KOPT-K1 (cell line): ENCODE results near the gene UBL3.

Experiments
- H3K27ac ChIP-seq: fragments of 200-600 bp; sonication (generic); 2 replicates; pipeline ENCODE4 v1.5.1; 2016; ENCODE audit warnings: antibody characterized with exemption, mild to moderate bottlenecking, low read depth, low read length; ENCODE audit not compliant: poor library complexity, severe bottlenecking
- H3K36me3 ChIP-seq: fragments of 200-600 bp; sonication (generic); 2 replicates; pipeline ENCODE4 v1.5.1; 2017; ENCODE audit warnings: antibody characterized with exemption, mild to moderate bottlenecking, low read length, moderate library complexity; ENCODE audit not compliant: insufficient read depth
- H3K9me3 ChIP-seq: fragments of 200-600 bp; sonication (generic); 2 replicates; pipeline ENCODE4 v1.5.1; 2017; ENCODE audit warnings: antibody characterized with exemption, low read length, mild to moderate bottlenecking; ENCODE audit not compliant: insufficient read depth, poor library complexity, severe bottlenecking

UBL3 gene

DNA sequence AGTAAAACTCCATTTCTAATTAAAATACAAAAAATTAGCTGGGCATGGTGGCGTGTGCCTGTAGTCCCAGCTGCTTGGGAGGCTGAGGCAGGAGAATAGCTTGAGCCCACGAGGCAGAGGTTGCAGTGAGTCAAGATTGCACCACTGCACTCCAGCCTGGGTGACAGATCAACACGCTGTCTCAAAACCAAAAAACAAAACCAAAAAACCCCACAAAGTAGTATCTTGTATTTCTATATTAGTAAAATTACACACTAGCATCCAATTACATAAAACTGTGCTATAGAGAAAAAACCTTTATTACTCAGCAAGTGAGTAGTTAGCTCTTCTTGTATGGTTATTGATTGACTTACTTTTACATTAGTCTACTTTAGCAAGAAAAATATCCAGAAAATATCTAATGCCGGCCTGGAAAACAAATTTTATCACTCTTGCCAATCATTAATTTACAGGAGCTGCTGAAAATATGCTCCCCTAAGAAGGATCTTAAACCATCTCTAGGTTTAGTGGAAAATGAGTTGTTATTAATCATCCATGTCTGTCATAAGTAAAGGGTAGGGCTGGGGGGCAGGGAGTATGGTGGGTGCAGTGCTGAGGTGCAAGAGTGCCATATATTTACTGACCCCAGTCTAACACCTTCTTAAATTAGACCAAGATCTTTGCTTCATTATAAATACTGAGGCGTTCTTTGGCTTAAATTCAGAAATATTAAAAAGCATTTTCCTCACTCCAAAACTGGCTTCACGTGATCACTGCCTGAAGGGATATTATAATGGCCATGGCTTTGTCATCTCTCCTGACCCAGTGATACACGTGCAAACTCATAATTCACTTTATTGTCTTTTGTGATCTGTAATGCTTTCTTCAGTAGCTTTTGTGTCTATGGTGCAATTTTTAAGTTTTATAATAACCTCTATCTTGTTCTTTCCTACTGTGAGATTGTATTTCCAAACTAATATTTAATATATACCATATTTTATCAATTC lies 44.1 kb downstream of the UBL3 start:
- Histone ChIP-seq H3K27ac (no peak overlapping the region), H3K9me3 (no peaks in the 10 kb centered on the region), H3K36me3 (no peaks in the 10 kb centered on the region)

DNA sequence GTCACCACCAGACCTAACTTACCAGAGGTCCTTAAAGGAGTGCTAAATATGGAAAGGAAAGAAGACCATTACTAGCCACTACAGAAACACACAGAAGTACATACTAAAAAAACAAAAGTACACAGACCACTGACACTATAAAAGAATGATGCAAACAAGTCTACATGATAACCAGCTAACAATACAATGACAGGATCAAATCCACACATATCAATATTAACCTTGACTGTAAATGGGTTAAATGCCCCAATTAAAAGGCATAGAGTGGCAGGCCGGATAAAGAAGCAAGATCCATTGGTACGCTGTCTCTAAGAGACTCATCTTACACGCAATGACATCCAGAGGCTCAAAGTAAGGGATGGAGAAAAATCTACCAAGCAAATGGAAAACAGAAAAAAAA lies 47.2 kb downstream of the UBL3 start:
- no peak overlapping the region for H3K27ac ChIP-seq
- H3K36me3 ChIP-seq = no peaks in the 10 kb centered on the region
- H3K9me3 ChIP-seq = no peaks in the 10 kb centered on the region

DNA sequence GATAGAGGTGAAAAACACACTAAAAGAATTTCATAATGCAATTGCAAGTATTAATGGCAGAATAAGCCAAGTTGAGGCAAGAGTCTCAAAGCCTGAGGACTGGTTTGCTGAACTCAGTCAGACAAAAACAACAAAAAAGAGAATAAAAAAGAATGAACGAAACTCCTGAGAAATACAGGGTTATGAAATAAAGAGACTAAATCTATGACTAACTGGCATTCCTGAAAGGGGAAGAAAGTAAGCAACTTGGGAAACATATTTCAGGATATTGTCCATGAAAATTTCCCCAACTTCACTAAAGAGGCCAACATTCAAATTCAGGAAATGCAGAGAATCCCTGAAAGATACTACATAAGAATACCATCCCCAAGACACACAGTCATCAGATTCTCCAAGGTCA lies 47.8 kb downstream of the UBL3 start:
- Histone ChIP-seq H3K36me3 (no peaks in the 10 kb centered on the region), H3K27ac (no peak overlapping the region), H3K9me3 (no peaks in the 10 kb centered on the region)

DNA sequence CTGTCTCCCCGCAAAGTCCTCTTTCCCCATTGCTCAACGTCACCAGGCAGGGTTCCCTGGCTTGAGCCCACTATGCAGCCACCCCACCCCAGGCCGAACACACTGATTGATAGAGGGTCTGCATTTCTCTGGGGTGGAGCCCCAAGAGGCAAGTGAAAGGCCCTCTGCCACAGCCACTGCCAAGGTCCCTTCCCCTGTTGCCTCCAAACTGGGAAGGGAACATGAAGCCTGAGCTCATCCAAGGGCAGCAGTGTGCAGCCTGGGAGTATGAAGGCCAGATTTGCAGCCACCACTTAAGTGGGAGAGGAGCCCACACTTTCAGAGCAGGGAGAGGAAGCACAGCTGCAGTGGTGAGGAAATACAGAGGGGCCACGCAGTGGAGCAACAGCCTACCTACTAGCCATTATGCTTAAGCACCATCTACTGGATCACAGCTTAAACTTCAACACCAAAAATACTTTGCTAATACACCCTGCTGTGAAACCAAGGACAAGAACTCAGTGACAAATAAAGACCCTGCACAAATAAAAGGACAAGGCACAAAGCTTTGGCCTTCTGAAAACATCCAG lies 48.6 kb downstream of the UBL3 start:
- Histone ChIP-seq H3K36me3 (no peaks in the 10 kb centered on the region), H3K9me3 (no peaks in the 10 kb centered on the region), H3K27ac (no peak overlapping the region)

DNA sequence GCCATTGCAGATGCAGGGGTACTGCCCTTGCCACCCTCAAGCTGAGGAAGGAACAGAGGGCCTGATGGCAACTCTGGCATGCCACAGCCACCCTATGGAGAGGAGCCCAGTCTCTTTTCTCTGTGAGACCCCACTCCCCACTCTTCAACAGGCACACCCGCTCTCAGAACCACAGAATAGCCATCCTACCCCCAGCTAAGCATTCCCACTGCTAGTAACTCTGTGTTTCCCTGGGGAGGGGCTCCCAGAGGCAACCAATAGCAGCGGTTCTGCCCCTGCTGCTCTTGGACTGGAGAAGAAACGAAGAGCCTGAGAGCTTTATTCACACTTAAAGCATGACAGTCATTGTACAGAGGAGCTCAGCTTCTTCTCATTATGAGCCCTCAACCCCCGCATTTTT lies 49.3 kb downstream of the UBL3 start:
- no peak overlapping the region for H3K27ac ChIP-seq

DNA sequence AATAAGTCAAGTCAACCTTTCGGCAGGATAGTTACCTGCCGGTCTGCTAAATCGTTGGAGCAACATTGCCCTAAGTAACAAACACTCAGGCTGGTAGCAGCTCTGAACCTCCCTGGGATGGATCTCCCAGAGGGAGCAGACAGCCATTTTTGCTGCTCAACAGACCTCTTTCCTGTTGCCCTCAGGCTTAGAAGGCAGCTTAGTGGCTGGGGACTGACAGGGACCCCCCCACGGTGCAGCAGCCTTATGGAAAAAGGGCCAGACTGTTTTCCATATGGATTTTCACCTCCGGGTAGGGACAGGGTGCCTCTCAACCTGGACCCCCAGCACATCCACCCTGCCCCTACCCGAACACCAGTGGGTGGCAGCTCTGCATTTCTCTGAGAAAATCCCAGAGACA lies 49.7 kb downstream of the UBL3 start:
- H3K36me3 ChIP-seq = no peaks in the 10 kb centered on the region
- H3K27ac ChIP-seq = no peak overlapping the region
- H3K9me3 ChIP-seq = no peaks in the 10 kb centered on the region

More for the DNA sequence above, 49.3 kb downstream of the UBL3 start:
- H3K36me3 ChIP-seq = no peaks in the 10 kb centered on the region
- no peaks in the 10 kb centered on the region for H3K9me3 ChIP-seq

DNA sequence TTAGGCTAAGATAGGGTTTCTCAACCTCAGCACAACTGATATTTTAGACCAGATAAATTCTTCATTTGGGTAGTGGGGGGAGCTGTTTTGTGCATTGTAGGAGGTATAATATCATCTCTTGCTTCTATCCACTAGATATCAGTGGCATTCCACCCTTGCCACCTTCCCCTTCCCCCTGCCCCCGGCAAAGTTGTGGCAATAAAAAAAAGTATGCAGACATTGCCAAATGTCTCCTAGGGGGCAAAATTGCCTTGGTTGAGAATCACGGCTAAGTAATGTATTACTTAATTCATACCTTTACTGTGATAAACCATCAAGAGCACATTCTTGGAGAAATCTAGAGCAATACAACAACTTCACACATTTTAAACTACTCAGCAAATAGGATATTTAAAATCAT lies 51.4 kb downstream of the UBL3 start:
- no peaks in the 10 kb centered on the region for H3K9me3 ChIP-seq

DNA sequence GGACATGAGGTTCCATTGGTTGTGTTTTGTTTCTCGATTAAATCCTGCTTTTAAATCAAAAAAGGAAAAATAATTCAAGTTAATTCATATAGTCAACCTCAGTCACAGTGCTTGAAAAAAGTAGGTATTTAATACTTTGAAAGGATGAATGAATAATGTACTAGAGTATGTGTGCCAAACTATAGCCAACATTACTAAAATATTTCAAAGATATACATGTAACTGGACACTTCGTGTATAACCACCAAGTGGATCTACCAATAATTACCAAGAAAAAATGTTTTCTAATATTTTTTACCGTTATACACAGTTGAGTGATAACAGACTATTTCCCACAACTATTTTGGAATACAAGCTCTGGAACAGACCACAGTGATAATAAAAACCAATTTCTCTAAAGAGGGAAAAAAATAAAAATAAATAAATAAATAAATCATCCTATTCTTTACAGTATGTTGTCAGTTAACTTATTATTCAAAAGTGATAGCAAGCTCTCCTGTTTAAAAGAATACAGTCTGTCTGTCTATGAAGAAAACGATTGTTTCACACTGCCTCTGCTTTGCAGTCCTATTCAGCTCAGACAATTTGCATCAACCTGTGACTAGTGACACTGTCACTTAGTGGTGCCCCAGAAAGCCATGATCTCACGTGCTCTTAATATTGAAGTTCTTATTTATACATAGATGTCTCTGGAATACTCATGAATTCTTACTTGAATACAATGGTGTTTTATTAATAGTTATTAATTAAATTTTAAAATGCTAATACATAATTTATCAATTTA lies 58.2 kb downstream of the UBL3 start:
- H3K9me3 ChIP-seq = no peaks in the 10 kb centered on the region
- H3K36me3 ChIP-seq = no peaks in the 10 kb centered on the region
- H3K27ac ChIP-seq = no peak overlapping the region

More for the DNA sequence above, 51.4 kb downstream of the UBL3 start:
- Histone ChIP-seq H3K36me3 (no peaks in the 10 kb centered on the region), H3K27ac (no peak overlapping the region)

DNA sequence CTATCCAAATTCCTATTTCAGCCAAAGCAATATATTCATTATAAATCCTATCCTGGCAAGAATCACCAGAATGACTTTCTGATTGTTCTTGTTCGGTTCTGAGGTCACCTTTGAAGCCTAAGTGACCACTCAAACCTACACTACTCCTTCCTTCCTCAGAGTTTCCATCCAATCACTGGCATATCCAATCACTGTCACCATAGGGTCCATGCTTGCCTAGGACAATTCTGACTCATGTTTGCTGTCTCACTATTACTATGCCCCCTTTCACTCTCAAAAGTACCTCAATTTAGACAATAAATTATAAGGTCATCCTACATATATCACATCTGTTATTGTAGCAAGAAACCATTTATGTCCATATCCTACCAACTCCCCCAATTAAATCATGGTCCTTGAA lies 58.9 kb downstream of the UBL3 start:
- H3K36me3 ChIP-seq = no peaks in the 10 kb centered on the region
- H3K27ac ChIP-seq = no peak overlapping the region

DNA sequence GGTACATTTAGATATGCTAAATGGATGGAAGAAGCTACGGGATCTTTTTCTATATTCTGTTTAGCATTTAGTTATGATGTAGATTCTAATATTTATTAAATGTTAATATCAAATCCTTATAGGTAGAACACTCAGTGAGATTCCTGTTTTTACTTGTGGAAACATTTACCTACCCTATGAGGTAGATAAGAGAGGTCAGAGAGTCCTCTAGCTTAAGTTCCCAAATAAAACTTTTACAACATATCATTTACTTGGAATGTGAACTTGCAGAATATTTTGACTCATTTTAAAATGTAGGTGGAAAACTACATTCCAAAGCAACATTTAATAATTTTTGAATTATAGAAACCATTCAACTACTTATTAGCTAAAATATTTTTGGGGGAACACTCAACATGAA lies 63.7 kb downstream of the UBL3 start:
- H3K27ac ChIP-seq = no peak overlapping the region
- H3K9me3 ChIP-seq = no peaks in the 10 kb centered on the region
- no peaks in the 10 kb centered on the region for H3K36me3 ChIP-seq

More for the DNA sequence above, 58.9 kb downstream of the UBL3 start:
- H3K9me3 ChIP-seq = no peaks in the 10 kb centered on the region

DNA sequence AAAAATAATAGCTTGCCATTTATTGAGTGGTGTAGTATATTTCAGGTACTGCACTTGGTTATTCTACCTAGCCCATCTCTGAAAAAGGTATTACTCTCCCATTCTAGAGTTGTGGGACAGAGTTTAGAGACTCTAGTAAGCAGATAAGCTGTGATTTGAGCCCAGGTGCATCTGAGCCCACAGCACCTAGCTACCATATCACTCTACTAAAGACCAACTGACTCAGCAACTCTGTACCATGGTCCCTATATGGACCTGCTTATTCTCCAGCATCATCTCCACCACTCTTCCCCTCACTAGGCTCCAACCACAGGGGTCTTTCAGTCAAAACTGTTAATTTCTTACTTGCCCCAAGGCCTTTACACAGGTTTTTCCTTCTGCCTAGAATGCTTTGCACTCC lies 64.4 kb downstream of the UBL3 start:
- Histone ChIP-seq H3K36me3 (no peaks in the 10 kb centered on the region), H3K9me3 (no peaks in the 10 kb centered on the region), H3K27ac (no peak overlapping the region)

DNA sequence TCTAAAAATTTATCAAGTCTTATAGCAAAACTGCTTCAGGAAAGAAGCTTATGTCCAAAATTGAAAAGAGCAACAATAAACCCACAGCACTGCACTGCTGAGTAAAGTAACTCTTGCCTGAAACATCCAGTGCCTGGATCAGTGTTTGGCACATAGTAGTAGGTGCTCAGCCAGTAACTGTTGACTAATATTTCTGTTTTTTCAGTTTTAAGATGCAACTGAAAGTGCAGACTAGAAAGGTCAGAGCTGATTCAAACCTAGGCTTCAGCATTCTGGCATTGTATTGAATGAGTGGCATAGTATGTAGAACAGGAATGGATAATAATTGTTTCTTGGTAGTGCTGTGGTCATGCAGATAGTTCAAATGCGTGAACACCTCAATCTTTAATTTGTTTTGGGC lies 67.6 kb downstream of the UBL3 start:
- no peak overlapping the region for H3K27ac ChIP-seq
- H3K36me3 ChIP-seq = no peaks in the 10 kb centered on the region
- no peaks in the 10 kb centered on the region for H3K9me3 ChIP-seq

DNA sequence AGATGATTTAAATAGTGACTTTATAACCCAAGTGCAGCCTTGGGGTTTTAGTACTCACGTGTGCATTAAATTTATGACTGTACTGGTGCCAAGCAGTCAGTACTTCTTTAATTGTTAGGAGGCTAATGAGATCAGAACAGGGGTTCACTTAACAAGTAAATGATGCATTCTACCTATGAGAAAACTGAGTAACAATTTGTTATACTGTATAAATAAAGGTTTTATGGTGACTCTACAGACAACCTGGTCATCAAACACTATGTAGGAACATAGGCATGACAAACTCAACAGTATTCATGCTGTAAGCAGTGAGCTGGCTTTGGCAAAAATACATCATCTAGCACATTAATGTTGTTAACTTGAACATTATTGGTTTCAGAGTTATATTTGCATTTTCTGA lies 75.6 kb downstream of the UBL3 start:
- Histone ChIP-seq H3K36me3 (no peaks in the 10 kb centered on the region), H3K9me3 (no peaks in the 10 kb centered on the region), H3K27ac (no peak overlapping the region)

DNA sequence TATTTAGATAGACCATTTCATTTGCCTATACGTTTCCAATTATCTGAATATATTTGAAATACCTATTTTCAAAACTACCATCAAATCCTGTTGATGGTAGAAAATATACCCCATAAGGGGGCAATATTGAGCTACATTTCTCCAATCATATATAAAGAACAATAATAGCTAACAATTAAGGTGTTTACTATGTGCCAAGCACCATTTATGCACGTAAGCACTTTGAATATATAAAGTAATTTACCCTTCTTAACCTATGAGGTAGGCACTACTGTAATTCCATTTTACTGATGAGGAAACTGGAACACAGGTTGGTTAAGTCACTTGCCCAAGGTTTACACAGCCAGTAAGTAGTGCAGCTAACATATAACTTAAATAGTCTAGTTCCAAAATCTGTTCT lies 79.2 kb downstream of the UBL3 start:
- H3K36me3 ChIP-seq = no peaks in the 10 kb centered on the region
- no peak overlapping the region for H3K27ac ChIP-seq
- H3K9me3 ChIP-seq = no peaks in the 10 kb centered on the region

DNA sequence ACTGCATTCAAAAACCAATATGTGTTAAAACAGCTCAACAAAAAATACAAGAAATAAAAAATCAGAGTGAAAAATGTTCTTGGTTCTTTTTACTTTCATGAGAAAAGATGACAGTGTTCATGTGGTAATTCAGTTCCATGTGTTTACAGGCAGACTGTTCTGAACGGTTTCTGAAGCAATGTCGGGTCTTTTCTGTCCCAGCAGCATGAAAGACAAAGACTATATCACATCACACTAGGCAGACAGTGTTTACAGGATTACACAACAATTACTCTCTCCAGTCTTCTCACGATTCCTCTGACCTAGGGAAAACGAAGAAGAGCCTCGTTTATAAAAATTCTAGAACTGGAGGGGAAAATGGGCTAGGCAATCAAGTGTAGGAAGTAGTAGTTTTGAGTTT lies 83.4 kb downstream of the UBL3 start:
- no peaks in the 10 kb centered on the region for H3K36me3 ChIP-seq
- no peak overlapping the region for H3K27ac ChIP-seq
- no peaks in the 10 kb centered on the region for H3K9me3 ChIP-seq
